Neural progenitor cell (in vitro differentiated cells): ENCODE results near the gene SULT1A3. TPM values are rescaled to one million over a fixed set of nuclear protein-coding genes. Genes with fewer than 3 reads are reported as not detected.
"Not testable (repeated sequence)": the region's sequence is repeated elsewhere in the genome, so short reads cannot be mapped to it uniquely, and the experiment has no call there.

Experiments used
- DNase-seq: peaks from one replicate; pipeline ENCODE4 v3.0.0-alpha.2; 2016; ENCODE audit warnings: low spot score
- H2AFZ ChIP-seq: fragments of 200-600 bp; sonication (generic); replicated peaks from 2 replicates; pipeline ENCODE4 v1.6.1; 2016; ENCODE audit warnings: antibody characterized with exemption
- H3F3A ChIP-seq: fragments of 200-600 bp; sonication (generic); 2 replicates; pipeline ENCODE4 v1.6.1; 2016; ENCODE audit warnings: antibody characterized with exemption, low read depth
- H3K27ac ChIP-seq: fragments of 200-600 bp; sonication (generic); 2 replicates; pipeline ENCODE4 v1.5.1; 2016; ENCODE audit warnings: mild to moderate bottlenecking
- H3K27me3 ChIP-seq: fragments of 200-600 bp; sonication (generic); 2 replicates; pipeline ENCODE4 v1.6.1; 2016; ENCODE audit warnings: mild to moderate bottlenecking, moderate library complexity
- H3K36me3 ChIP-seq: fragments of 200-600 bp; sonication (generic); 2 replicates; pipeline ENCODE4 v1.5.1; 2016
- H3K4me1 ChIP-seq: fragments of 200-600 bp; sonication (generic); 2 replicates; pipeline ENCODE4 v1.6.1; 2016; ENCODE audit warnings: mixed run types
- H3K4me2 ChIP-seq: fragments of 200-600 bp; sonication (generic); 2 replicates; pipeline ENCODE4 v1.6.1; 2016
- H3K4me3 ChIP-seq: fragments of 200-600 bp; sonication (generic); 2 replicates; pipeline ENCODE4 v1.5.1; 2016
- H3K79me2 ChIP-seq: fragments of 200-600 bp; sonication (generic); 2 replicates; pipeline ENCODE4 v1.6.1; 2016; ENCODE audit warnings: low read depth
- H3K9ac ChIP-seq: fragments of 200-600 bp; sonication (generic); 2 replicates; pipeline ENCODE4 v1.6.1; 2016
- H3K9me3 ChIP-seq: fragments of 200-600 bp; sonication (generic); 2 replicates; pipeline ENCODE4 v1.5.1; 2016; ENCODE audit warnings: low read depth
- H4K20me1 ChIP-seq: fragments of 200-600 bp; sonication (generic); 2 replicates; pipeline ENCODE4 v1.6.1; 2016; ENCODE audit warnings: low read depth
- H3K27ac Mint-ChIP-seq: 3 replicates; pipeline ENCODE4 v1.8.0; 2021; ENCODE audit warnings: mixed read lengths
- H3K27me3 Mint-ChIP-seq: 2 replicates; pipeline ENCODE4 v1.8.0; 2022; ENCODE audit warnings: low read depth, mild to moderate bottlenecking, inconsistent platforms, moderate library complexity, mixed read lengths; ENCODE audit not compliant: insufficient read depth
- H3K36me3 Mint-ChIP-seq: 3 replicates; pipeline ENCODE4 v1.8.0; 2021; ENCODE audit warnings: mixed read lengths
- H3K4me1 Mint-ChIP-seq: 3 replicates; pipeline ENCODE4 v1.8.0; 2021; ENCODE audit warnings: mixed read lengths
- H3K4me3 Mint-ChIP-seq: 3 replicates; pipeline ENCODE4 v1.8.0; 2021; ENCODE audit warnings: mild to moderate bottlenecking, moderate library complexity, mixed read lengths
- H3K9me3 Mint-ChIP-seq: 3 replicates; pipeline ENCODE4 v1.8.0; 2020; ENCODE audit warnings: mixed read lengths
- CTCF ChIP-seq: fragments of 200-600 bp; sonication (generic); IDR thresholded peaks from 2 replicates; pipeline ENCODE4 v1.5.1; 2017; ENCODE audit warnings: antibody characterized with exemption, mild to moderate bottlenecking
- EZH2 ChIP-seq: fragments of 200-600 bp; sonication (generic); IDR thresholded peaks from 2 replicates; pipeline ENCODE4 v1.6.1; 2017; ENCODE audit warnings: antibody characterized with exemption, mild to moderate bottlenecking, moderate library complexity
- EZH2phosphoT487 ChIP-seq: fragments of 200-600 bp; sonication (generic); IDR thresholded peaks from 2 replicates; pipeline ENCODE4 v1.6.1; 2017; ENCODE audit warnings: antibody characterized with exemption
- total RNA-seq: library from RNA; depleted of rRNA; stranded (reverse); fragments of >200 nt; gene quantifications from 2 replicates; pipeline ENCODE4 v1.2.3, GENCODE V29; 2015; ENCODE audit warnings: low replicate concordance

Gene SULT1A3
- total RNA-seq, 1 donor from 2014 or later: 6.2 TPM

- H3K27ac ChIP-seq: no peak overlapping the region
- peaks cover 11% of the 10 kb centered on the region for H3K4me1 Mint-ChIP-seq
Measured at GRCh38 chr16:30186782-30187555, 12.1 kb upstream of the SULT1A3 start.

GRCh38 chr16:30187556-30187865, 11.5 kb upstream of the SULT1A3 start:
- Histone ChIP-seq H3K9me3 (no peaks in the 10 kb centered on the region), H3K27me3 (peaks cover 18% of the 10 kb centered on the region), H4K20me1 (peaks cover 9% of the 10 kb centered on the region), H3K4me1 (peaks cover 2% of the 10 kb centered on the region), H3K4me3 (no peak overlapping the region), H3K27ac (no peak overlapping the region), H3K79me2 (no peaks in the 10 kb centered on the region), H3K9ac (no peak overlapping the region), H3K4me2 (no peak overlapping the region), H2AFZ (no peak overlapping the region), H3F3A (peaks cover 4% of the 10 kb centered on the region), H3K36me3 (no peaks in the 10 kb centered on the region)
- Mint-ChIP-seq H3K4me1 (peaks cover 9% of the 10 kb centered on the region), H3K9me3 (no peaks in the 10 kb centered on the region), H3K27me3 (peaks cover 4% of the 10 kb centered on the region), H3K4me3 (no peak overlapping the region), H3K36me3 (no peaks in the 10 kb centered on the region), H3K27ac (no peak overlapping the region)
- TF ChIP-seq CTCF: no peak
- no peak for TF ChIP-seq EZH2
- TF ChIP-seq EZH2phosphoT487: no peak
- no peak for DNase-seq

More at GRCh38 chr16:30186782-30187555, 12.1 kb upstream of the SULT1A3 start:
- H3F3A ChIP-seq: peaks cover 9% of the 10 kb centered on the region
- H3K9ac ChIP-seq: no peak overlapping the region
- H3K79me2 ChIP-seq: no peaks in the 10 kb centered on the region
- Mint-ChIP-seq H3K27me3 (peaks cover 7% of the 10 kb centered on the region), H3K27ac (no peak overlapping the region), H3K4me3 (no peak overlapping the region), H3K9me3 (no peaks in the 10 kb centered on the region), H3K36me3 (no peaks in the 10 kb centered on the region)
- peaks cover 2% of the 10 kb centered on the region for H3K4me1 ChIP-seq
- no peaks in the 10 kb centered on the region for H3K9me3 ChIP-seq
- H3K4me3 ChIP-seq: no peak overlapping the region
- H3K36me3 ChIP-seq: no peaks in the 10 kb centered on the region
- no peak overlapping the region for H3K4me2 ChIP-seq
- peaks cover 24% of the 10 kb centered on the region for H3K27me3 ChIP-seq
- peak; percentile 74 for TF ChIP-seq CTCF
- no peak for TF ChIP-seq EZH2phosphoT487
- peaks cover 9% of the 10 kb centered on the region for H4K20me1 ChIP-seq
- H2AFZ ChIP-seq: no peak overlapping the region
- peak; percentile 74 for DNase-seq

DNA sequence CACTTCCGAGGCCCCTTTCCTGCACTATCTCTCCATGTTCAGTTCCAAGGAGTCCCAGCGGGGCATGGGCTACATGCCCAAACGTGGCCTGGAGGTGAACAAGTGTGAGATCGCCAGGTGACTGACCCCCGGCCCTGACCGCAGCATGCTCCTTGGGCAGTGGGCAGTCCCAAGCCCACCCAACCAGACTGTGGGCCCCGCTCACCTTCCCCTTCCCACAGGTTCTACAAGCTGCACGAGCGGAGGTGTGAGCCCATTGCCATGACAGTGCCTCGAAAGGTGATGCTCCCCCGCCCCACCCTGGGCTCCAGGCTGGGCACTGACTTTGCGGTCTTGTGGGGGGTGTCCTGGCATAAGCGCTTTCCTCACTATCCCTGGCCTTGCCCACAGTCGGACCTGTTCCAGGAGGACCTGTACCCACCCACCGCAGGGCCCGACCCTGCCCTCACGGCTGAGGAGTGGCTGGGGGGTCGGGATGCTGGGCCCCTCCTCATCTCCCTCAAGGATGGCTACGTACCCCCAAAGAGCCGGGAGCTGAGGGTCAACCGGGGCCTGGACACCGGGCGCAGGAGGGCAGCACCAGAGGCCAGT, 11.0 kb upstream of the SULT1A3 start:
- no peak overlapping the region for H3K4me3 Mint-ChIP-seq
- Histone ChIP-seq H3K4me2 (no peak overlapping the region), H4K20me1 (peaks cover 9% of the 10 kb centered on the region), H3K4me1 (peaks cover 2% of the 10 kb centered on the region), H3K36me3 (no peaks in the 10 kb centered on the region), H3K27me3 (peaks cover 14% of the 10 kb centered on the region), H3K9me3 (no peaks in the 10 kb centered on the region), H2AFZ (no peak overlapping the region), H3K4me3 (no peak overlapping the region), H3K79me2 (no peaks in the 10 kb centered on the region), H3K9ac (no peak overlapping the region), H3K27ac (no peak overlapping the region), H3F3A (no peaks in the 10 kb centered on the region)
- peaks cover 4% of the 10 kb centered on the region for H3K27me3 Mint-ChIP-seq
- no peak overlapping the region for H3K27ac Mint-ChIP-seq
- peaks cover 9% of the 10 kb centered on the region for H3K4me1 Mint-ChIP-seq
- no peak for DNase-seq
- TF ChIP-seq EZH2 (no peak), CTCF (no peak), EZH2phosphoT487 (no peak)
- no peaks in the 10 kb centered on the region for H3K36me3 Mint-ChIP-seq
- no peaks in the 10 kb centered on the region for H3K9me3 Mint-ChIP-seq

- not testable (repeated sequence) for H3K9me3 ChIP-seq, H4K20me1 ChIP-seq, H2AFZ ChIP-seq, H3K27me3 Mint-ChIP-seq, H3K27ac Mint-ChIP-seq, H3K4me3 Mint-ChIP-seq, H3K9me3 Mint-ChIP-seq, DNase-seq, H3K4me2 ChIP-seq, H3K36me3 ChIP-seq, H3F3A ChIP-seq, H3K9ac ChIP-seq, H3K36me3 Mint-ChIP-seq, H3K27me3 ChIP-seq, H3K4me3 ChIP-seq, H3K4me1 ChIP-seq, H3K79me2 ChIP-seq, H3K4me1 Mint-ChIP-seq, H3K27ac ChIP-seq
Measured at GRCh38 chr16:30191158-30191557, 7.9 kb upstream of the SULT1A3 start.

- H3K79me2 ChIP-seq, H4K20me1 ChIP-seq, H3K9me3 ChIP-seq, H3K4me2 ChIP-seq, H3K27ac Mint-ChIP-seq, H2AFZ ChIP-seq, H3K4me3 Mint-ChIP-seq, DNase-seq, H3K9ac ChIP-seq, H3F3A ChIP-seq, H3K9me3 Mint-ChIP-seq, H3K27me3 Mint-ChIP-seq, H3K4me1 Mint-ChIP-seq, H3K27me3 ChIP-seq, H3K4me1 ChIP-seq, H3K4me3 ChIP-seq, H3K27ac ChIP-seq, H3K36me3 ChIP-seq, H3K36me3 Mint-ChIP-seq: not testable (repeated sequence)
Measured at GRCh38 chr16:30193098-30193497, 6.0 kb upstream of the SULT1A3 start.

DNA sequence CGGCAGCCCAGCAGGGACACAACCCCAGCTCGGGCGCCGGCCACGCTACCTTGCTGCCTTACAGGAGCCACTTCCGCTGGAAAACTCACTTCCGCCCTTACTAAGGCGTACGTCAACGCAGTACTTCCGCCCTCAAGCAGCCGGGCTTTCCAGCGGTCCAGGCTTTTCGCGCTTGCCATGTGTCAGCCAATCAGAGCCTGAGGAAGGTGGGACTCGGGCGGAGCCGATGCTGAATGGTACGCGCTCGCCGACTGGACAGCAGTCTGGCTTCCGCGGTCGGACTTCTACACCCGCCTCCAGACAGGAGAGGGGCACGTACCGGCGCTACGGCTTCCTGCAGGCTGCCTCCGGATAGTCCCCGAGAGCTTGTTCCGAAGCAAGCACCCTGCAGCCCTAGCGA, 5.4 kb upstream of the SULT1A3 start, which contains the start of the genes BOLA2B and SLX1A:
TSS of gene BOLA2B (minus strand) at position 52 of the 400 bp plus-strand sequence. CDS start 71 bp downstream, outside the sequence.
TSS of gene SLX1A (plus strand) at position 261 of the 400 bp plus-strand sequence. CDS start 210 bp downstream, outside the sequence.
- not testable (repeated sequence) for H3K27me3 Mint-ChIP-seq, H4K20me1 ChIP-seq, H3K79me2 ChIP-seq, H3K36me3 ChIP-seq, H3F3A ChIP-seq, H3K27ac Mint-ChIP-seq, H3K27ac ChIP-seq, DNase-seq, H3K4me1 ChIP-seq, H3K36me3 Mint-ChIP-seq, H2AFZ ChIP-seq, H3K27me3 ChIP-seq, H3K9ac ChIP-seq, H3K9me3 ChIP-seq, H3K4me1 Mint-ChIP-seq, H3K4me3 Mint-ChIP-seq, H3K9me3 Mint-ChIP-seq
- Histone ChIP-seq H3K4me2 (peak within 1 kb of the TSS; percentile 81), H3K4me3 (peak within 1 kb of the TSS; percentile 49)
